HepG2 (cell line): ENCODE data around the gene PSEN2. TPM values are rescaled to one million over a fixed set of nuclear protein-coding genes. Genes with fewer than 3 reads are reported as not detected.
A peak's percentile ranks its signal among the peaks of the same experiment; 100 is the strongest.

ENCODE experiments used
- AKNA ChIP-seq: sonication (generic); formaldehyde crosslinking; IDR thresholded peaks from 2 replicates; pipeline ENCODE4 v1.4.0; 2020; ENCODE audit warnings: missing genetic modification reagents, borderline replicate concordance
- FOSL1 ChIP-seq: sonication (generic); formaldehyde crosslinking; IDR thresholded peaks from 2 replicates; pipeline ENCODE4 v1.9.0; 2021; ENCODE audit warnings: missing genetic modification reagents, borderline replicate concordance
- GTF2F1 ChIP-seq: fragments of 150-350 bp; IDR thresholded peaks from 2 replicates; pipeline ENCODE4 v1.6.1; 2014; ENCODE audit warnings: low read length
- NR2C2 ChIP-seq: sonication (generic); formaldehyde crosslinking; IDR thresholded peaks from 2 replicates; pipeline ENCODE4 v1.4.0; 2020; ENCODE audit warnings: missing genetic modification reagents, mild to moderate bottlenecking, moderate library complexity, borderline replicate concordance
- PRDM10 ChIP-seq: sonication (generic); formaldehyde crosslinking; IDR thresholded peaks from 2 replicates; pipeline ENCODE4 v1.4.0; 2020; ENCODE audit warnings: low read depth, missing genetic modification reagents
- TMF1 ChIP-seq: sonication (generic); formaldehyde crosslinking; IDR thresholded peaks from 2 replicates; pipeline ENCODE4 v1.8.1; 2022; ENCODE audit warnings: low read depth, missing genetic modification reagents
- TRIM22 ChIP-seq: fragments of 450-650 bp; IDR thresholded peaks from 2 replicates; pipeline ENCODE4 v1.6.1; 2017
- ZNF280D ChIP-seq: sonication (generic); formaldehyde crosslinking; IDR thresholded peaks from 2 replicates; pipeline ENCODE4 v1.5.1; 2020; ENCODE audit warnings: mild to moderate bottlenecking, missing genetic modification reagents
- ZNF382 ChIP-seq: sonication (generic); formaldehyde crosslinking; IDR thresholded peaks from 2 replicates; pipeline ENCODE4 v1.5.0; 2020; ENCODE audit warnings: missing genetic modification reagents, mild to moderate bottlenecking, borderline replicate concordance
- ZNF510 ChIP-seq: sonication (generic); formaldehyde crosslinking; IDR thresholded peaks from 2 replicates; pipeline ENCODE4 v1.4.0; 2020; ENCODE audit warnings: low read depth, mild to moderate bottlenecking, missing genetic modification reagents
- ZNF576 ChIP-seq: sonication (generic); formaldehyde crosslinking; IDR thresholded peaks from 2 replicates; pipeline ENCODE4 v1.4.0; 2020; ENCODE audit warnings: mild to moderate bottlenecking, missing genetic modification reagents
- ZNF83 ChIP-seq: sonication (generic); formaldehyde crosslinking; IDR thresholded peaks from 2 replicates; pipeline ENCODE4 v1.4.0; 2020; ENCODE audit warnings: missing genetic modification reagents, mild to moderate bottlenecking, borderline replicate concordance
- ZSCAN30 ChIP-seq: sonication (generic); formaldehyde crosslinking; IDR thresholded peaks from 2 replicates; pipeline ENCODE4 v1.5.0; 2020; ENCODE audit warnings: mild to moderate bottlenecking, missing genetic modification reagents
- polyA plus RNA-seq, 8 experiments: library from polyadenylated mRNA; depleted of rRNA in 3 of 8; stranded (reverse) in 7 of 8; unstranded in 1 of 8; fragments of >200 nt; fragmentation: Illumina TruSeq in 4 of 8; extraction: Trizol in 4 of 8; gene quantifications; 2 replicates each; pipeline versions ENCODE4 v1.2.1 to v1.2.3, GENCODE V29; 2011 to 2016; ENCODE audit warnings: low read depth in 4 of 8, missing spikeins in 1 of 8, mixed read lengths in 1 of 8; ENCODE audit not compliant: insufficient read depth in 1 of 8
- total RNA-seq, 5 experiments: library from RNA; depleted of rRNA; stranded (reverse); fragments of >200 nt; fragmentation: Illumina TruSeq; extraction: Trizol; gene quantifications; 2 replicates each; pipeline ENCODE4 v1.2.3, GENCODE V29; 2016; ENCODE audit warnings: low read depth in 1 of 5

The PSEN2 gene
- total and polyA plus RNA-seq, 2 of the 13 experiments (the other 11 are each of a cell fraction or from before 2014, with no cell fraction given) = 5.9 to 13.1 TPM

GRCh38 chr1:226945106-226945857 is 74.9 kb downstream of the PSEN2 start (continued):
- TF ChIP-seq PRDM10 (CRISPR knock-in tag) (peak; percentile 8; the same call in 1 of the 2 replicates), ZNF382 (no peak), TMF1 (no peak), NR2C2 (CRISPR knock-in tag) (no peak), ZNF280D (CRISPR knock-in tag) (no peak), GTF2F1 (no peak), FOSL1 (CRISPR knock-in tag) (no peak), AKNA (CRISPR knock-in tag) (no peak), ZSCAN30 (CRISPR knock-in tag) (no peak), ZNF83 (CRISPR knock-in tag) (no peak), ZNF576 (no peak), TRIM22 (no peak), ZNF510 (CRISPR knock-in tag) (no peak)
